H9 (cell line): ENCODE results near the gene PITPNM2. TPM values are rescaled to one million over a fixed set of nuclear protein-coding genes. Genes with fewer than 3 reads are reported as not detected.

Experiments used
- DNase-seq: peaks from one replicate; pipeline ENCODE4 v3.0.0-alpha.2; 2017
- H2AFZ ChIP-seq: one replicate; pipeline ENCODE4 v1.6.1; 2013; ENCODE audit warnings: mild to moderate bottlenecking, low read length, control low read depth, moderate library complexity
- H2AK5ac ChIP-seq: 2 replicates; pipeline ENCODE4 v1.6.1; 2013; ENCODE audit warnings: low read length, control low read depth, mixed read lengths; ENCODE audit not compliant: insufficient read length
- H2BK120ac ChIP-seq: one replicate; pipeline ENCODE4 v1.6.1; 2013; ENCODE audit warnings: low read depth, mild to moderate bottlenecking, low read length, control low read depth, inconsistent platforms; ENCODE audit not compliant: poor library complexity, severe bottlenecking
- H2BK12ac ChIP-seq: 2 replicates; pipeline ENCODE4 v1.6.1; 2013; ENCODE audit warnings: low read length, control low read depth, mixed read lengths, low read depth; ENCODE audit not compliant: insufficient read length
- H2BK15ac ChIP-seq: 2 replicates; pipeline ENCODE4 v1.6.1; 2013; ENCODE audit warnings: low read depth, low read length, control low read depth
- H2BK20ac ChIP-seq: one replicate; pipeline ENCODE4 v1.6.1; 2013; ENCODE audit warnings: low read depth, mild to moderate bottlenecking, low read length, control low read depth, inconsistent platforms; ENCODE audit not compliant: poor library complexity, severe bottlenecking
- H2BK5ac ChIP-seq: 2 replicates; pipeline ENCODE4 v1.6.1; 2013; ENCODE audit warnings: low read length, control low read depth, mixed read lengths; ENCODE audit not compliant: insufficient read length
- H3K14ac ChIP-seq: 2 replicates; pipeline ENCODE4 v1.6.1; 2013; ENCODE audit warnings: low read length, control low read depth; ENCODE audit not compliant: insufficient read depth
- H3K18ac ChIP-seq: 2 replicates; pipeline ENCODE4 v1.6.1; 2013; ENCODE audit warnings: low read depth, mild to moderate bottlenecking, mixed read lengths, low read length, control low read depth; ENCODE audit not compliant: insufficient read length
- H3K23ac ChIP-seq: 2 replicates; pipeline ENCODE4 v1.6.1; 2013; ENCODE audit warnings: low read length, control low read depth, mixed read lengths, low read depth; ENCODE audit not compliant: insufficient read length
- H3K23me2 ChIP-seq: 2 replicates; pipeline ENCODE4 v1.6.1; 2013; ENCODE audit warnings: low read depth, mild to moderate bottlenecking, mixed read lengths, low read length, control low read depth; ENCODE audit not compliant: insufficient read length, poor library complexity, severe bottlenecking
- H3K27ac ChIP-seq: 2 replicates; pipeline ENCODE4 v1.5.1; 2013; ENCODE audit warnings: low read length, control low read depth, mixed read lengths, low read depth; ENCODE audit not compliant: insufficient read length
- H3K27me3 ChIP-seq: 2 replicates; pipeline ENCODE4 v1.6.1; 2013; ENCODE audit warnings: low read length, control low read depth, inconsistent platforms; ENCODE audit not compliant: insufficient read depth
- H3K4ac ChIP-seq: 2 replicates; pipeline ENCODE4 v1.6.1; 2013; ENCODE audit warnings: low read depth, mild to moderate bottlenecking, control low read depth, inconsistent platforms, low read length, moderate library complexity
- H3K4me1 ChIP-seq: 2 replicates; pipeline ENCODE4 v1.6.1; 2013; ENCODE audit warnings: low read length, control low read depth, inconsistent platforms; ENCODE audit not compliant: insufficient read depth
- H3K4me2 ChIP-seq: 2 replicates; pipeline ENCODE4 v1.6.1; 2013; ENCODE audit warnings: low read length, control low read depth, mixed read lengths; ENCODE audit not compliant: insufficient read length, insufficient read depth
- H3K56ac ChIP-seq: 2 replicates; pipeline ENCODE4 v1.6.1; 2013; ENCODE audit warnings: low read depth, mild to moderate bottlenecking, mixed read lengths, low read length, control low read depth; ENCODE audit not compliant: insufficient read length
- H3K79me1 ChIP-seq: 2 replicates; pipeline ENCODE4 v1.6.1; 2013; ENCODE audit warnings: low read depth, mild to moderate bottlenecking, moderate library complexity, low read length, control low read depth, inconsistent platforms; ENCODE audit not compliant: insufficient read depth, poor library complexity, severe bottlenecking
- H3K79me2 ChIP-seq: 2 replicates; pipeline ENCODE4 v1.6.1; 2013; ENCODE audit warnings: low read length, control low read depth, inconsistent platforms; ENCODE audit not compliant: insufficient read depth
- H3K9ac ChIP-seq: 2 replicates; pipeline ENCODE4 v1.6.1; 2013; ENCODE audit warnings: low read length, control low read depth, mixed read lengths; ENCODE audit not compliant: insufficient read length; ENCODE audit errors: extremely low read depth
- H3K9me3 ChIP-seq: one replicate; pipeline ENCODE4 v1.6.1; 2013; ENCODE audit warnings: low read depth, low read length, inconsistent platforms; ENCODE audit not compliant: control insufficient read depth
- H3T11ph ChIP-seq: one replicate; pipeline ENCODE4 v1.6.1; 2013; ENCODE audit warnings: mild to moderate bottlenecking, low read length, control low read depth, inconsistent platforms
- H4K20me1 ChIP-seq: one replicate; pipeline ENCODE4 v1.6.1; 2013; ENCODE audit not compliant: control insufficient read depth, insufficient read length, insufficient read depth
- H4K5ac ChIP-seq: 2 replicates; pipeline ENCODE4 v1.6.1; 2013; ENCODE audit warnings: low read depth, mild to moderate bottlenecking, mixed read lengths, low read length, control low read depth; ENCODE audit not compliant: insufficient read length
- H4K8ac ChIP-seq: replicated peaks from 2 replicates; pipeline ENCODE4 v1.6.1; 2013; ENCODE audit warnings: low read length, control low read depth, mixed read lengths, low read depth; ENCODE audit not compliant: insufficient read length
- H4K91ac ChIP-seq: 2 replicates; pipeline ENCODE4 v1.6.1; 2013; ENCODE audit warnings: low read depth, mild to moderate bottlenecking, moderate library complexity, mixed read lengths, low read length, control low read depth; ENCODE audit not compliant: insufficient read length
- H3K27ac Mint-ChIP-seq, 3 experiments: 2 replicates in 2 of 3; 3 replicates in 1 of 3; pipeline ENCODE4 v1.8.0; 2020 to 2021; ENCODE audit warnings: mixed read lengths in 3 of 3, mild to moderate bottlenecking in 1 of 3, moderate library complexity in 1 of 3
- H3K27me3 Mint-ChIP-seq: 2 replicates; pipeline ENCODE4 v1.8.0; 2021; ENCODE audit warnings: low read depth, mild to moderate bottlenecking, moderate library complexity, mixed read lengths
- H3K36me3 Mint-ChIP-seq, 3 experiments: 2 replicates in 2 of 3; 3 replicates in 1 of 3; pipeline ENCODE4 v1.8.0; 2020 to 2021; ENCODE audit warnings: low read depth in 3 of 3, mixed read lengths in 3 of 3; ENCODE audit not compliant: insufficient read depth in 1 of 3
- H3K4me1 Mint-ChIP-seq, 2 experiments: 2 replicates each; pipeline ENCODE4 v1.8.0; 2020; ENCODE audit warnings: mixed read lengths in 2 of 2
- H3K4me3 Mint-ChIP-seq, 2 experiments: 2 replicates in 1 of 2; 3 replicates in 1 of 2; pipeline ENCODE4 v1.8.0; 2020 to 2021; ENCODE audit warnings: mild to moderate bottlenecking in 2 of 2, mixed read lengths in 2 of 2, moderate library complexity in 1 of 2
- H3K9me3 Mint-ChIP-seq, 2 experiments: 2 replicates in 1 of 2; 3 replicates in 1 of 2; pipeline ENCODE4 v1.8.0; 2020; ENCODE audit warnings: mild to moderate bottlenecking in 2 of 2, mixed read lengths in 2 of 2, moderate library complexity in 1 of 2
- WGBS: extraction: QIAGEN DNeasy Blood & Tissue Kit; methylation state at CpG from one replicate; pipeline ENCODE4 v1.1.7; 2013; ENCODE audit warnings: missing lambda C conversion rate, low lambda C conversion rate, mixed read lengths; ENCODE audit not compliant: insufficient read length; ENCODE audit errors: extremely low coverage; 5-methylcytosine and 5-hydroxymethylcytosine counted together
- total RNA-seq: library from RNA; stranded (reverse); gene quantifications from 2 replicates; pipeline ENCODE4 v1.2.1, GENCODE V29; 2021
- TF ChIP-seq, protein P1 (sequence below): fragments of 200-600 bp; sonication (generic); conservative IDR thresholded peaks from 3 replicates; pipeline ENCODE4 v1.8.0; 2021; ENCODE audit warnings: antibody characterized with exemption, mild to moderate bottlenecking

Gene PITPNM2
- total RNA-seq, 1 experiment from 2014 or later = 1.2 TPM

DNA sequence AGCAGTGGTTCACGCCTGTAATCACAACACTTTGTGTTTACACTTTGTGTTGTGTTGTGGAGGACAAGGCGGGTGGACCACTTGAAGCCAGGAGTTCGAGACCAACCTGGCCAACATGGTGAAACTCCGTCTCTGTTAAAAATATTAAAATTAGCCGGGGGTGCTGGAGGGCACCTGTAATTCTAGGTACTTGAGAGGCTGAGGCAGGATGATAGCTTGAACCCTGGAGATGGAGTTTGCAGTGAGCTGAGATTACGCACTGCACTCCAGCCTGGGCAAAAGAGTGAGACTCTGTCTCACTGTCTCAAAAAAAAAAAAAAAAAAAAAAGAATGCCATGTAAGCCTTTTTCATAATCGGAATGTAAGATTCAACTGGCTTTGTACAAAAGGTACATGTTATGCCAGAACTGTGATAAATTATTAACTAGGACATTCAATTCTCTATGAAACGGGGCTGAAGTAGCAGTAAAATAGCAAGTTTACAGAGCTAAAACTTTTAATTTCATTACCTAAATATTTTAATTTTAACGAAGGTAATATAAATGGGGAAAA lies 13.9 kb upstream of the PITPNM2 start:
- Histone ChIP-seq H3K23ac (no peak overlapping the region), H3K18ac (no peak overlapping the region), H3K23me2 (no peaks in the 10 kb centered on the region), H3K4ac (no peak overlapping the region), H2BK12ac (no peak overlapping the region), H3K4me2 (no peak overlapping the region), H2BK5ac (no peak overlapping the region), H3K9me3 (no peaks in the 10 kb centered on the region), H2BK15ac (no peak overlapping the region), H2AFZ (no peak overlapping the region), H3K27ac (no peak overlapping the region), H3K79me2 (no peaks in the 10 kb centered on the region), H3K79me1 (no peaks in the 10 kb centered on the region), H3K9ac (no peak overlapping the region), H3K56ac (no peak overlapping the region), H3K4me1 (no peaks in the 10 kb centered on the region; the same call in 1 of the 2 replicates), H3K14ac (no peak overlapping the region), H4K20me1 (no peaks in the 10 kb centered on the region), H3T11ph (no peak overlapping the region), H4K91ac (no peak overlapping the region), H4K5ac (no peak overlapping the region), H2BK20ac (no peak overlapping the region), H4K8ac (no peak overlapping the region), H3K27me3 (no peaks in the 10 kb centered on the region), H2BK120ac (no peak overlapping the region), H2AK5ac (no peak overlapping the region)
- no CpG with 5 or more reads among the region's 9 CpGs for WGBS
- Mint-ChIP-seq H3K4me1 (peaks cover 7 to 10% of the 10 kb centered on the region in 2 experiments), H3K9me3 (no peaks in the 10 kb centered on the region), H3K27me3 (no peaks in the 10 kb centered on the region), H3K36me3 (peaks cover 3 to 57% (median 57%) of the 10 kb centered on the region in 3 experiments; a peak in 6 of 7 replicates), H3K4me3 (no peak overlapping the region), H3K27ac (0 out of 7 replicates have a peak overlapping the region, but pooled peaks of 1 of the 3 experiments have one; percentile 15)
- TF ChIP-seq, protein P1, sequence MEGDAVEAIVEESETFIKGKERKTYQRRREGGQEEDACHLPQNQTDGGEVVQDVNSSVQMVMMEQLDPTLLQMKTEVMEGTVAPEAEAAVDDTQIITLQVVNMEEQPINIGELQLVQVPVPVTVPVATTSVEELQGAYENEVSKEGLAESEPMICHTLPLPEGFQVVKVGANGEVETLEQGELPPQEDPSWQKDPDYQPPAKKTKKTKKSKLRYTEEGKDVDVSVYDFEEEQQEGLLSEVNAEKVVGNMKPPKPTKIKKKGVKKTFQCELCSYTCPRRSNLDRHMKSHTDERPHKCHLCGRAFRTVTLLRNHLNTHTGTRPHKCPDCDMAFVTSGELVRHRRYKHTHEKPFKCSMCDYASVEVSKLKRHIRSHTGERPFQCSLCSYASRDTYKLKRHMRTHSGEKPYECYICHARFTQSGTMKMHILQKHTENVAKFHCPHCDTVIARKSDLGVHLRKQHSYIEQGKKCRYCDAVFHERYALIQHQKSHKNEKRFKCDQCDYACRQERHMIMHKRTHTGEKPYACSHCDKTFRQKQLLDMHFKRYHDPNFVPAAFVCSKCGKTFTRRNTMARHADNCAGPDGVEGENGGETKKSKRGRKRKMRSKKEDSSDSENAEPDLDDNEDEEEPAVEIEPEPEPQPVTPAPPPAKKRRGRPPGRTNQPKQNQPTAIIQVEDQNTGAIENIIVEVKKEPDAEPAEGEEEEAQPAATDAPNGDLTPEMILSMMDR = no peak
- DNase-seq = no peak
